Tibial nerve (tissue), 4 donors: Measurements from ENCODE around the gene TOR1AIP2.
"Not testable (repeated sequence)": the region's sequence is repeated elsewhere in the genome, so short reads cannot be mapped to it uniquely, and the experiment has no call there.

Experiments used
- EP300 ChIP-seq, 2 donors: sonication (generic); formaldehyde crosslinking; IDR thresholded peaks; one replicate each; pipeline ENCODE4 v1.6.1; 2017; ENCODE audit warnings: antibody characterized with exemption in 2 of 2, mild to moderate bottlenecking in 1 of 2
- POLR2A ChIP-seq, 2 donors: fragments of 450-650 bp; IDR thresholded peaks; one replicate each; pipeline ENCODE4 v1.6.1; 2017; ENCODE audit warnings: antibody characterized with exemption in 2 of 2, mild to moderate bottlenecking in 2 of 2, moderate library complexity in 2 of 2
- TF ChIP-seq, protein P1 (sequence below), 5 experiments: fragments of 200-600 bp in 3 of 5; fragments of 450-650 bp in 2 of 5; sonication (generic) in 3 of 5; IDR thresholded peaks; one replicate each; pipeline ENCODE4 v1.5.1; 2016 to 2019; ENCODE audit warnings: antibody characterized with exemption in 5 of 5, mild to moderate bottlenecking in 3 of 5, moderate library complexity in 2 of 5

DNA sequence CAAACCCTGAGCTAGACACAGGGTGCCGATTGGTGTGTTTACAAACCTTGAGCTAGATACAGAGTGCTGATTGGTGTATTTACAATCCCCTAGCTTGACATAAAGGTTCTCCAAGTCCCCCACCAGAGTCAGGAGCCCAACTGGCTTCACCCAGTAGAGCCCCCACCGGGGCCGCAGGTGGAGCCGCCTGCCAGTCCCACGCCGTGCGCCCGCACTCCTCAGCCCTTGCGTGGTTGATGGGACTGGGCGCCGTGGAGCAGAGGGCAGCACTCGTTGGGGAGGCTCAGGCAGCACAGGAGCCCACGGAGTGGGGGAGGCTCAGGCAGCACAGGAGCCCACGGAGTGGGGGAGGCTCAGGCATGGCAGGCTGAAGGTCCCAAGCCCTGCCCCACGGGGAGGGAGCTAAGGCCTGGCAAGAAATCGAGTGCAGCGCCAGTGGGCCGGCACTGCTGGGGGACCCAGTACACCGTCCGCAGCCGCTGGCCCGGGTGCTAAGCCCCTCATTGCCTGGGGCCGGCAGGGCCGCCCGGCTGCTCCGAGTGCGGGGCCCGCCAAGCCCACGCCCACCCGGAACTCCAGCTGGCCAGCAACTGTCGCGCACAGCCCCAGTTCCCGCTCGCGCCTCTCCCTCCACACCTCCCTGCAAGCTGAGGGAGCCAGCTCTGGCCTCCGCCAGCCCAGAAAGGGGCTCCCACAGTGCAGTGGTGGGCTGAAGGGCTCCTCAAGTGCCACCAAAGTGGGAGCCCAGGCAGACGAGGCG, 40.7 kb downstream of the TOR1AIP2 start:
- TF ChIP-seq, protein P1, sequence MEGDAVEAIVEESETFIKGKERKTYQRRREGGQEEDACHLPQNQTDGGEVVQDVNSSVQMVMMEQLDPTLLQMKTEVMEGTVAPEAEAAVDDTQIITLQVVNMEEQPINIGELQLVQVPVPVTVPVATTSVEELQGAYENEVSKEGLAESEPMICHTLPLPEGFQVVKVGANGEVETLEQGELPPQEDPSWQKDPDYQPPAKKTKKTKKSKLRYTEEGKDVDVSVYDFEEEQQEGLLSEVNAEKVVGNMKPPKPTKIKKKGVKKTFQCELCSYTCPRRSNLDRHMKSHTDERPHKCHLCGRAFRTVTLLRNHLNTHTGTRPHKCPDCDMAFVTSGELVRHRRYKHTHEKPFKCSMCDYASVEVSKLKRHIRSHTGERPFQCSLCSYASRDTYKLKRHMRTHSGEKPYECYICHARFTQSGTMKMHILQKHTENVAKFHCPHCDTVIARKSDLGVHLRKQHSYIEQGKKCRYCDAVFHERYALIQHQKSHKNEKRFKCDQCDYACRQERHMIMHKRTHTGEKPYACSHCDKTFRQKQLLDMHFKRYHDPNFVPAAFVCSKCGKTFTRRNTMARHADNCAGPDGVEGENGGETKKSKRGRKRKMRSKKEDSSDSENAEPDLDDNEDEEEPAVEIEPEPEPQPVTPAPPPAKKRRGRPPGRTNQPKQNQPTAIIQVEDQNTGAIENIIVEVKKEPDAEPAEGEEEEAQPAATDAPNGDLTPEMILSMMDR (IDR thresholded peaks at IDR 0.05) = not testable (repeated sequence)
- not testable (repeated sequence) for TF ChIP-seq POLR2A, EP300 (IDR thresholded peaks at IDR 0.05)
